Prostate gland (tissue), 2 donors: ENCODE measurements around the gene SLC25A43. TPM values are rescaled to one million over a fixed set of nuclear protein-coding genes. Genes with fewer than 3 reads are reported as not detected.
"Not testable (repeated sequence)": the region's sequence is repeated elsewhere in the genome, so short reads cannot be mapped to it uniquely, and the experiment has no call there.

Source experiments
- DNase-seq: peaks from one replicate; pipeline ENCODE4 v3.0.0-alpha.2; 2019; ENCODE audit warnings: low spot score
- H3K27ac ChIP-seq, 2 donors: fragments of 200-600 bp; sonication (generic); 2 replicates each; pipeline ENCODE4 v1.5.1; 2017 to 2019
- H3K27me3 ChIP-seq: fragments of 200-600 bp; sonication (generic); replicated peaks from 2 replicates; pipeline ENCODE4 v1.5.1; 2019; ENCODE audit not compliant: insufficient read depth
- H3K36me3 ChIP-seq, 2 donors: fragments of 200-600 bp; sonication (generic); 1 replicate in 1 of 2; 2 replicates in 1 of 2; pipeline versions ENCODE4 v1.5.1 to v1.8.1; 2017 to 2019
- H3K4me1 ChIP-seq: fragments of 200-600 bp; sonication (generic); replicated peaks from 2 replicates; pipeline ENCODE4 v1.5.1; 2019
- H3K4me3 ChIP-seq, 2 donors: fragments of 200-600 bp; sonication (generic); 2 replicates each; pipeline ENCODE4 v1.5.1; 2017 to 2019
- H3K9me3 ChIP-seq: fragments of 200-600 bp; sonication (generic); 2 replicates; pipeline ENCODE4 v1.5.1; 2017
- POLR2A ChIP-seq: fragments of 450-650 bp; IDR thresholded peaks from one replicate; pipeline ENCODE4 v1.6.1; 2016; ENCODE audit warnings: antibody characterized with exemption, mild to moderate bottlenecking
- POLR2AphosphoS5 ChIP-seq: sonication (generic); formaldehyde crosslinking; IDR thresholded peaks from one replicate; pipeline ENCODE4 v1.6.1; 2017; ENCODE audit warnings: antibody characterized with exemption
- WGBS: methylation state at CpG from one replicate; pipeline ENCODE4 v1.1.5; 2018; 5-methylcytosine and 5-hydroxymethylcytosine counted together
- intact Hi-C: fragments of 100-400 bp; cut with DNase I; formaldehyde crosslinking; loops from one replicate; pipeline ENCODE4 v1.14.2; 2022
- total RNA-seq, 2 donors: library from RNA; depleted of rRNA; stranded (reverse); fragments of >200 nt; gene quantifications; one replicate each; pipeline ENCODE4 v1.1.0, GENCODE V29; 2016
- TF ChIP-seq, protein P1 (sequence below), 4 experiments: fragments of 200-600 bp in 2 of 4; fragments of 450-650 bp in 2 of 4; sonication (generic) in 2 of 4; IDR thresholded peaks; 1 replicate in 3 of 4; 2 replicates in 1 of 4; pipeline ENCODE4 v1.5.1; 2016 to 2019; ENCODE audit warnings: antibody characterized with exemption in 4 of 4, mild to moderate bottlenecking in 2 of 4, moderate library complexity in 2 of 4

The SLC25A43 gene
- total RNA-seq, 2 donors from 2014 or later = 7.4 to 15.3 TPM

DNA sequence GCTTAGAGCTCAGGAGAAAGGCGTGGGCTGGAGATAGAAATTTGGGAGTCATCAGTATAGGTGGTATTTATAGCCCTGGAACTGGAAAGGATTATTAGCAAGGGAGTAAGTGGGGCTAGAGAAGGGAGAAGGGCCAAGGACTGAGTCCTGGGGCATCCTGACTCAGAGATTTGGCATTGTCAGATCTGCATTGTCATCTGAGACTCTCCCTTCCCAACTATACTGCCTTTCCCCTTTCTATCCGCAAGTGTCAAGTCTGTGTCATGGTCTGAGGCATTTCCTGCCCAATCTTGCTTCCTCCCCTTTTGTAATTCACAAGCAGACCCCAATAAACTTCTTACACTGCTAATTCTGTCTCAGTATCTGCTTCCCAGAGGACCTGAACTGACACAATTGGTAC is 24.4 kb upstream of the SLC25A43 start:
- Histone ChIP-seq H3K27me3 (no peaks in the 10 kb centered on the region), H3K36me3 (no peaks in the 10 kb centered on the region), H3K4me3 (no peak overlapping the region), H3K4me1 (no peaks in the 10 kb centered on the region), H3K9me3 (no peaks in the 10 kb centered on the region), H3K27ac (no peak overlapping the region)
- intact Hi-C loops = no loop called here
- TF ChIP-seq, protein P1, sequence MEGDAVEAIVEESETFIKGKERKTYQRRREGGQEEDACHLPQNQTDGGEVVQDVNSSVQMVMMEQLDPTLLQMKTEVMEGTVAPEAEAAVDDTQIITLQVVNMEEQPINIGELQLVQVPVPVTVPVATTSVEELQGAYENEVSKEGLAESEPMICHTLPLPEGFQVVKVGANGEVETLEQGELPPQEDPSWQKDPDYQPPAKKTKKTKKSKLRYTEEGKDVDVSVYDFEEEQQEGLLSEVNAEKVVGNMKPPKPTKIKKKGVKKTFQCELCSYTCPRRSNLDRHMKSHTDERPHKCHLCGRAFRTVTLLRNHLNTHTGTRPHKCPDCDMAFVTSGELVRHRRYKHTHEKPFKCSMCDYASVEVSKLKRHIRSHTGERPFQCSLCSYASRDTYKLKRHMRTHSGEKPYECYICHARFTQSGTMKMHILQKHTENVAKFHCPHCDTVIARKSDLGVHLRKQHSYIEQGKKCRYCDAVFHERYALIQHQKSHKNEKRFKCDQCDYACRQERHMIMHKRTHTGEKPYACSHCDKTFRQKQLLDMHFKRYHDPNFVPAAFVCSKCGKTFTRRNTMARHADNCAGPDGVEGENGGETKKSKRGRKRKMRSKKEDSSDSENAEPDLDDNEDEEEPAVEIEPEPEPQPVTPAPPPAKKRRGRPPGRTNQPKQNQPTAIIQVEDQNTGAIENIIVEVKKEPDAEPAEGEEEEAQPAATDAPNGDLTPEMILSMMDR (IDR thresholded peaks at IDR 0.05) = no peak
- TF ChIP-seq POLR2A (no peak), POLR2AphosphoS5 (no peak)
- no peak for DNase-seq
- WGBS = 64% methylated on average over 2 of the region's 2 CpGs

DNA sequence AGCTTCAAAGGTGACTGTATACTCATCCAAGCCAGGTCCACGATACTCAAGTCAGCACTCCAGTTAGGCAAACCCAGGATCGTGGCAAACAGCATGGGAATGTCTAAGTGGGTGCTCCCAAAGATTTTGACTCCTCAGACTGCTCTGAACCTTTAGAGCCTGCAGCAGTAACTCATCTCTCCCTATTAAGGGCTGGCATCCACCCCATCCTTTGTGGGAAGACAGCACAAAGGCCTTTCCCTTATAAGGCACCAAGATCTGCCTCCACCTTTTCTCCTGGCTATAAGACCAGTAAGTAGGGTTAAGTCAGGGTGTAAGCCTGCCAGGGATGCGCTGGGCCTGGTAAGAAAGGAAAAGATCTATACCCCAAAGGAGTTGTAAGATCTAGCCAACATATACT is 23.6 kb upstream of the SLC25A43 start:
- intact Hi-C loops = no loop called here
- Histone ChIP-seq H3K27ac (no peak overlapping the region), H3K36me3 (no peaks in the 10 kb centered on the region), H3K27me3 (no peaks in the 10 kb centered on the region), H3K9me3 (no peaks in the 10 kb centered on the region), H3K4me3 (no peak overlapping the region), H3K4me1 (no peaks in the 10 kb centered on the region)
- 77% methylated on average over 3 of the region's 3 CpGs for WGBS
- TF ChIP-seq POLR2A (no peak), POLR2AphosphoS5 (no peak)
- TF ChIP-seq, protein P1 (IDR thresholded peaks at IDR 0.05) = no peak
- DNase-seq = no peak

DNA sequence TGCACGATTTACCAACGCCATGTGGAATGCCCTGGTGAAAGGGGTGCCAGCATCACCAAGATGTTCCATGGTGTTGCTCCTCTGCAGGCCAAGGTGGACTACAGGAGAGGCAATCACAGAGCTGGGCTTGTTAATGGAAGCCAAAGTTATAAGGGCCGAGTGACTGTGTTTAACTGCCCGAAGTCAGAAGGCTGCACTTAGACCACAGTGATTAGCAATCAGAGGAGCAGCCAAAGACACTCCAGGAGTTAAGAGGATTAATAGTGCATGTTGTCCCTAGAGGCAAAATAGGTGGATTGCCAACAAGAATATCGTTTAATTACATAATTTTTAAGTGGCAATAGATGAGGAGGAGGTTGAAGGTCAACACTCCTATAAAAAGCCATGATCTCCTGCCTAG is 22.8 kb upstream of the SLC25A43 start:
- TF ChIP-seq POLR2A (no peak), POLR2AphosphoS5 (no peak)
- TF ChIP-seq, protein P1 (IDR thresholded peaks at IDR 0.05) = no peak
- Histone ChIP-seq H3K27ac (no peak overlapping the region), H3K4me1 (no peaks in the 10 kb centered on the region), H3K27me3 (no peaks in the 10 kb centered on the region), H3K4me3 (no peak overlapping the region), H3K9me3 (no peaks in the 10 kb centered on the region), H3K36me3 (no peaks in the 10 kb centered on the region)
- no peak for DNase-seq
- WGBS = 90% methylated on average over 4 of the region's 5 CpGs
- intact Hi-C loops = no loop called here

DNA sequence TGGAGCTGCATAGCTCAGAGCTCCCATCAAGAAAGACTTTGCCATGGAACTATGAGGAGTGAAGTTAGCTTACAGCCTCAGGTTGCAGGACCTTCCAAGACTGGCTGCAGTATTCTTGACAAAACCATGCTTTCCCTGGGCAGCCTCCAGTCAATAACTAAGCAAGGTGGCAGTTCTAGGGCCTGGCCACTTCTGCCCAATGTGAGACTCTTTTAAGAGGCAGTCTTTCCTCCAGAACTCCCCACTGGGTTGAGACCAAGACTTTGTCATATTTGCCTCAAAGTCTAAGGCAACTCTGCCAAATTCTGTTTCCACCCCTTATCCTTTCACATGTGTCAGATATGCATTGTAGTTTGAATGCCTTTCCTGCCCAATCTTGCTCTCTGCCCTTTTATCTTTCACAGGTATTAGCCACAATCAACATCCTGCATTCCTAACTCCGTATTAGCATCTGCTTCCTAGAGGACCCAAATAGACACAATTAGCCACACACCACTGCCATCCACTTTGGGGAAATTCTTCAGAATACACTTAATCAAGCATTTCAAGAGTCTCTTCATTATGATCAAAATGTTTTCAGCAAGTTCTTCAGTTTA is 17.7 kb upstream of the SLC25A43 start:
- 19% methylated on average over 1 of the region's 1 CpG for WGBS
- no peaks in the 10 kb centered on the region for H3K9me3 ChIP-seq
- intact Hi-C loops = no loop called here

DNA sequence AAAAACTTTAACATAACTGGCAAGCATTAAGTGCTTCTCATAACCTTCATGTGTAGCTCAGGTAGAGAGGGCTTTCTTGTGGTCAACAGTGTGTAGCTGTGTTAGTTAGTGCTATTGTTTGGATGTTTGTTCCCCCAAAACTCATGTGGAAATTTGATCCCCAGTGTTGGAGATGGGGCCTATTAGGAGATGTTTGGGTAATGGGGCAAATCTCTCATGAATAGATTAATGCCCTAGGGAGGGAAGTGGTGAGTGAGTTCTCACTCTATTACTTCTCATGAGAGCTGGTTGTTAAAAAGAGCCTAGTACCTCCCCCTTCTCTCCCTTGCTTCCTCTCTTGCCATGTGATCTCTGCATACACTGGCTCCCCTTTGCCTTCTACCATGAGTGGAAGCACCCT is 16.5 kb upstream of the SLC25A43 start:
- H3K27me3 ChIP-seq = no peaks in the 10 kb centered on the region
- no peak for DNase-seq
- intact Hi-C loops = no loop called here
- H3K4me1 ChIP-seq = no peaks in the 10 kb centered on the region
- H3K36me3 ChIP-seq = no peaks in the 10 kb centered on the region
- H3K27ac ChIP-seq = no peak overlapping the region
- no peak overlapping the region for H3K4me3 ChIP-seq
- no peak for TF ChIP-seq POLR2A
- no peak for TF ChIP-seq POLR2AphosphoS5
- TF ChIP-seq, protein P1 (IDR thresholded peaks at IDR 0.05) = no peak
- no peaks in the 10 kb centered on the region for H3K9me3 ChIP-seq

More for the DNA sequence above, 17.7 kb upstream of the SLC25A43 start:
- no peak for TF ChIP-seq POLR2AphosphoS5
- no peak for DNase-seq
- H3K4me3 ChIP-seq = no peak overlapping the region
- no peaks in the 10 kb centered on the region for H3K27me3 ChIP-seq
- H3K27ac ChIP-seq = no peak overlapping the region
- no peaks in the 10 kb centered on the region for H3K4me1 ChIP-seq
- H3K36me3 ChIP-seq = no peaks in the 10 kb centered on the region

DNA sequence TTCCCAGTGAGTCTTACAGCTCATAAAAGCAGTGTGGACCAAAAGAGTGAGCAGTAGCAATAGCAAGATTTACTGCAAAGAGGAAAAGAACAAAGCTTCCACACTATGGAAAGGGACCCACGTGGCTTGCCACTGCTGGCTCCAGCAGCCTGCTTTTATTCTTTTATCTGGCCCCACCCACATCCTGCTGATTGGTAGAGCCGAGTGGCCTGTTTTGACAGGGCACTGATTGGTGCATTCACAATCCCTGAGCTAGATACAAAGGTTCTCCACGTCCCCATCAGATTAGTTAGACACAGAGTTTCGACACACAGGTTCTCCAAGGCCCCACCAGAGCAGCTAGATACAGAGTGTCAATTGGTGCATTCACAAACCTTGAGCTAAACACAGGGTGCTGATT is 12.5 kb upstream of the SLC25A43 start:
- H3K4me3 ChIP-seq, DNase-seq, H3K4me1 ChIP-seq, H3K27me3 ChIP-seq, H3K36me3 ChIP-seq, H3K27ac ChIP-seq, intact Hi-C loops, H3K9me3 ChIP-seq: not testable (repeated sequence)
- 84% methylated on average over 3 of the region's 4 CpGs for WGBS

DNA sequence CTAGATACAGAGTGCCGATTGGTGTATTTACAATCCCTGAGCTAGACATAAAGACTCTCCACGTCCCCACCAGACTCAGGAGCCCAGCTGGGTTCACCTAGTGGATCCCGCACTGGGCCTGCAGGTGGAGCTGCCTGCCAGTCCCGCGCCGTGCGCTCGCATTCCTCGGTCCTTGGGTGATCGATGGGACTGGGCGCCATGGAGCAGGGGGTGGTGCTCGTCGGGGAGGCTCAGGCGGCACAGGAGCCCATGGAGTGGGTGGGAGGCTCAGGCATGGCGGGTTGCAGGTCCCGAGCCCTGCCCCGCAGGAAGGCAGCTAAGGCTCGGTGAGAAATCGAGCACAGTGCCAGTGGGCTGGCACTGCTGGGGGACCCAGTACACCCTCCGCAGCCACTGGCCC is 11.7 kb upstream of the SLC25A43 start:
- H3K27ac ChIP-seq, H3K4me1 ChIP-seq, intact Hi-C loops, H3K27me3 ChIP-seq, H3K36me3 ChIP-seq, H3K9me3 ChIP-seq, DNase-seq, H3K4me3 ChIP-seq: not testable (repeated sequence)
- WGBS = 100% methylated on average over 1 of the region's 20 CpGs
